Measurements from ENCODE around the gene IL2RG. TPM values are rescaled to one million over a fixed set of nuclear protein-coding genes. Genes with fewer than 3 reads are reported as not detected.

The IL2RG gene
- total and polyA plus RNA-seq, 4 donors = 2.2 to 4.0 (median 3.3) TPM

DNA sequence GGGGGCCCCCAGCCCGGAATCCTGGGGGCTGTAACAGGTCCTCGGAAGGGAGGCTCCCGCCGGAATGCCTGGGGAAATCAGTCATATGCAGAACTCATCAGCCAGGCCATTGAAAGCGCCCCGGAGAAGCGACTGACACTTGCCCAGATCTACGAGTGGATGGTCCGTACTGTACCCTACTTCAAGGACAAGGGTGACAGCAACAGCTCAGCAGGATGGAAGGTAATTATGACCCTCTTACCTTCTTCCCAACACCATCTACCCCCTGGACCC lies 14.7 kb downstream of the IL2RG start:
- H3K9ac ChIP-seq (ENCODE audit: low read depth in 1 of 2, low read length in 2 of 2) = peak overlapping the region; percentile 14 to 30
- 10% methylated on average over 9 of the region's 9 CpGs for WGBS

More for the DNA sequence above, 14.7 kb downstream of the IL2RG start:
- Histone ChIP-seq H3K27me3 (ENCODE audit: control insufficient read depth in 4 of 4, insufficient read depth in 4 of 4, low read length in 3 of 4) (no peaks in the 10 kb centered on the region), H3K9me3 (ENCODE audit: control insufficient read depth in 4 of 4, low read length in 3 of 4) (no peaks in the 10 kb centered on the region), H3K27ac (ENCODE audit: low read depth in 1 of 2, low read length in 2 of 2) (no peak overlapping the region), H3K36me3 (ENCODE audit: control insufficient read depth in 4 of 4, insufficient read depth in 3 of 4, low read depth in 1 of 4, low read length in 3 of 4) (no peaks in the 10 kb centered on the region), H3K4me1 (ENCODE audit: control insufficient read depth in 4 of 4, insufficient read depth in 4 of 4, low read length in 3 of 4) (peaks cover 4 to 16% (median 10%) of the 10 kb centered on the region in 4 donors), H3K4me3 (ENCODE audit: low read depth in 1 of 3, low read length in 3 of 3) (peak overlapping the region in 2 of 3 donors; percentile 66 to 68)
- TF ChIP-seq JUND (IDR thresholded peaks at IDR 0.05) = no peak
- TF ChIP-seq FOXA2 (IDR thresholded peaks at IDR 0.05) = no peak
- TF ChIP-seq REST (IDR thresholded peaks at IDR 0.05) = no peak
- no peak for TF ChIP-seq YY1 (IDR thresholded peaks at IDR 0.05)
- no peak for TF ChIP-seq RXRA (IDR thresholded peaks at IDR 0.05)
- TF ChIP-seq MAX (IDR thresholded peaks at IDR 0.05) = no peak
- no peak for TF ChIP-seq TAF1 (conservative IDR thresholded peaks at IDR 0.05)
- TF ChIP-seq, protein P1, sequence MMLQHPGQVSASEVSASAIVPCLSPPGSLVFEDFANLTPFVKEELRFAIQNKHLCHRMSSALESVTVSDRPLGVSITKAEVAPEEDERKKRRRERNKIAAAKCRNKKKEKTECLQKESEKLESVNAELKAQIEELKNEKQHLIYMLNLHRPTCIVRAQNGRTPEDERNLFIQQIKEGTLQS (IDR thresholded peaks at IDR 0.05) = no peak
- no peak for TF ChIP-seq HNF4G (IDR thresholded peaks at IDR 0.05)
- no peak for TF ChIP-seq SP1 (IDR thresholded peaks at IDR 0.05)
- TF ChIP-seq EGR1 (IDR thresholded peaks at IDR 0.05; ENCODE audit: low read depth in 2 of 2) = no peak
- TF ChIP-seq, protein P2, sequence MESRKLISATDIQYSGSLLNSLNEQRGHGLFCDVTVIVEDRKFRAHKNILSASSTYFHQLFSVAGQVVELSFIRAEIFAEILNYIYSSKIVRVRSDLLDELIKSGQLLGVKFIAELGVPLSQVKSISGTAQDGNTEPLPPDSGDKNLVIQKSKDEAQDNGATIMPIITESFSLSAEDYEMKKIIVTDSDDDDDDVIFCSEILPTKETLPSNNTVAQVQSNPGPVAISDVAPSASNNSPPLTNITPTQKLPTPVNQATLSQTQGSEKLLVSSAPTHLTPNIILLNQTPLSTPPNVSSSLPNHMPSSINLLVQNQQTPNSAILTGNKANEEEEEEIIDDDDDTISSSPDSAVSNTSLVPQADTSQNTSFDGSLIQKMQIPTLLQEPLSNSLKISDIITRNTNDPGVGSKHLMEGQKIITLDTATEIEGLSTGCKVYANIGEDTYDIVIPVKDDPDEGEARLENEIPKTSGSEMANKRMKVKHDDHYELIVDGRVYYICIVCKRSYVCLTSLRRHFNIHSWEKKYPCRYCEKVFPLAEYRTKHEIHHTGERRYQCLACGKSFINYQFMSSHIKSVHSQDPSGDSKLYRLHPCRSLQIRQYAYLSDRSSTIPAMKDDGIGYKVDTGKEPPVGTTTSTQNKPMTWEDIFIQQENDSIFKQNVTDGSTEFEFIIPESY (IDR thresholded peaks at IDR 0.05) = no peak
- TF ChIP-seq CTCF (IDR thresholded peaks at IDR 0.05; ENCODE audit: low read depth, low read length, missing input control) = no peak
- TF ChIP-seq FOXA1 (IDR thresholded peaks at IDR 0.05) = no peak
- no peak for TF ChIP-seq RAD21 (IDR thresholded peaks at IDR 0.05)
- TF ChIP-seq HNF4A (conservative IDR thresholded peaks at IDR 0.05) = no peak
- TF ChIP-seq NR2F2 (IDR thresholded peaks at IDR 0.05) = no peak
- TF ChIP-seq GABPA (IDR thresholded peaks at IDR 0.05 in 1 of 2, conservative IDR thresholded peaks at IDR 0.05 in 1 of 2) = no peak
- DNase-seq (ENCODE audit: low spot score) = no peak

Measured in liver (tissue), 9 donors.